ENCODE data around the gene MROH9.
"Not testable (repeated sequence)": the region's sequence is repeated elsewhere in the genome, so short reads cannot be mapped to it uniquely, and the experiment has no call there.

The MROH9 gene

GRCh38 chr1:170932236-170932635 lies 3.1 kb upstream of the MROH9 start:
- Histone ChIP-seq H3K9me3 (ENCODE audit: severe bottlenecking) (no peaks in the 10 kb centered on the region), H3K27ac (ENCODE audit: poor library complexity, severe bottlenecking) (no peak overlapping the region), H3K27me3 (ENCODE audit: insufficient read depth, poor library complexity, severe bottlenecking) (no peaks in the 10 kb centered on the region), H3K36me3 (ENCODE audit: low read depth) (no peaks in the 10 kb centered on the region), H3K4me3 (ENCODE audit: severe bottlenecking) (no peak overlapping the region), H3K4me1 (ENCODE audit: insufficient read depth, poor library complexity, severe bottlenecking) (no peaks in the 10 kb centered on the region)
- DNase-seq (ENCODE audit: low spot score) (no peak), ATAC-seq (ENCODE audit: low read depth) (no peak)
- no peak for TF ChIP-seq CTCF (IDR thresholded peaks at IDR 0.05; ENCODE audit: poor library complexity, severe bottlenecking)

GRCh38 chr1:170938281-170938680 lies 2.9 kb downstream of the MROH9 start:
- Histone ChIP-seq H3K4me3 (ENCODE audit: severe bottlenecking) (no peak overlapping the region), H3K4me1 (ENCODE audit: insufficient read depth, poor library complexity, severe bottlenecking) (no peaks in the 10 kb centered on the region), H3K36me3 (ENCODE audit: low read depth) (no peaks in the 10 kb centered on the region), H3K27me3 (ENCODE audit: insufficient read depth, poor library complexity, severe bottlenecking) (peaks cover 3% of the 10 kb centered on the region), H3K9me3 (ENCODE audit: severe bottlenecking) (no peaks in the 10 kb centered on the region), H3K27ac (ENCODE audit: poor library complexity, severe bottlenecking) (no peak overlapping the region)
- no peak for TF ChIP-seq CTCF (IDR thresholded peaks at IDR 0.05; ENCODE audit: poor library complexity, severe bottlenecking)
- no peak for ATAC-seq (ENCODE audit: low read depth)
- DNase-seq (ENCODE audit: low spot score), result no peak

- H3K9me3 ChIP-seq (ENCODE audit: severe bottlenecking), result no peaks in the 10 kb centered on the region
- no peaks in the 10 kb centered on the region for H3K4me1 ChIP-seq (ENCODE audit: insufficient read depth, poor library complexity, severe bottlenecking)
- no peaks in the 10 kb centered on the region for H3K36me3 ChIP-seq (ENCODE audit: low read depth)
- peaks cover 3% of the 10 kb centered on the region for H3K27me3 ChIP-seq (ENCODE audit: insufficient read depth, poor library complexity, severe bottlenecking)
- DNase-seq (ENCODE audit: low spot score), result no peak
- H3K4me3 ChIP-seq (ENCODE audit: severe bottlenecking), result no peak overlapping the region
- no peak overlapping the region for H3K27ac ChIP-seq (ENCODE audit: poor library complexity, severe bottlenecking)
- no peak for ATAC-seq (ENCODE audit: low read depth)
- TF ChIP-seq CTCF (IDR thresholded peaks at IDR 0.05; ENCODE audit: poor library complexity, severe bottlenecking), result no peak
Measured at GRCh38 chr1:170939476-170939875, 4.1 kb downstream of the MROH9 start.

- H3K9me3 ChIP-seq (ENCODE audit: severe bottlenecking); H3K36me3 ChIP-seq (ENCODE audit: low read depth); H3K27me3 ChIP-seq (ENCODE audit: insufficient read depth, poor library complexity, severe bottlenecking); ATAC-seq (ENCODE audit: low read depth); H3K27ac ChIP-seq (ENCODE audit: poor library complexity, severe bottlenecking); DNase-seq (ENCODE audit: low spot score); H3K4me1 ChIP-seq (ENCODE audit: insufficient read depth, poor library complexity, severe bottlenecking); H3K4me3 ChIP-seq (ENCODE audit: severe bottlenecking): not testable (repeated sequence)
Measured at GRCh38 chr1:170951744-170952143, 16.4 kb downstream of the MROH9 start.

GRCh38 chr1:170959385-170959784 lies 24.1 kb downstream of the MROH9 start:
- no peak for DNase-seq (ENCODE audit: low spot score)
- no peaks in the 10 kb centered on the region for H3K9me3 ChIP-seq (ENCODE audit: severe bottlenecking)
- no peak overlapping the region for H3K4me3 ChIP-seq (ENCODE audit: severe bottlenecking)
- H3K4me1 ChIP-seq (ENCODE audit: insufficient read depth, poor library complexity, severe bottlenecking), result peaks cover 4% of the 10 kb centered on the region
- no peak overlapping the region for H3K27ac ChIP-seq (ENCODE audit: poor library complexity, severe bottlenecking)
- H3K27me3 ChIP-seq (ENCODE audit: insufficient read depth, poor library complexity, severe bottlenecking), result no peaks in the 10 kb centered on the region
- peak; percentile 96 for ATAC-seq (ENCODE audit: low read depth)
- TF ChIP-seq CTCF (IDR thresholded peaks at IDR 0.05; ENCODE audit: poor library complexity, severe bottlenecking), result no peak
- H3K36me3 ChIP-seq (ENCODE audit: low read depth), result no peaks in the 10 kb centered on the region
